GM18858 (cell line): ENCODE data around the gene TMX2.

Source experiments
- ATAC-seq: cut with Tn5 transposase; IDR thresholded peaks from one replicate; pipeline ENCODE4 v1.9.1; 2021; ENCODE audit not compliant: unreplicated experiment

Gene TMX2

GRCh38 chr11:57764566-57764965 lies 52.2 kb downstream of the TMX2 start:
- ATAC-seq = no peak

DNA sequence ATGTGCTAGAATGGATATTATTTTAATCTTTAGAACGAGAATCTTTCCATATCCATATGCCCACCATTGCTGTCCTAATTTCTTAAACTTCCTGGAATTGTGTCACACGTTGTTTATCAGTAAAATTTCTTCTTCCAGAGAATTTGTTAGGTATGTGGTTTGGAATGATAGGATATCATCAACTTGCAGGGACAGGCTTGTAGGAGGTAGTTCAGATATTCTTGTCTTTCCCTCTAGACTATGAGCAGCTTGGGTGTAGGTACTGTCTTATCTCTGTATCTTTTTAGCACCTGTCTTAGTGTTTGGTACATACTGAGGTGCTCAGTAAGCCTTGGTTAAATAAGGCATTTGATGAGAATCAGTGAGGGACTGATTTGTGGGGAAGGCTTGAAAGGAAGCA lies 52.6 kb downstream of the TMX2 start:
- ATAC-seq = no peak

DNA sequence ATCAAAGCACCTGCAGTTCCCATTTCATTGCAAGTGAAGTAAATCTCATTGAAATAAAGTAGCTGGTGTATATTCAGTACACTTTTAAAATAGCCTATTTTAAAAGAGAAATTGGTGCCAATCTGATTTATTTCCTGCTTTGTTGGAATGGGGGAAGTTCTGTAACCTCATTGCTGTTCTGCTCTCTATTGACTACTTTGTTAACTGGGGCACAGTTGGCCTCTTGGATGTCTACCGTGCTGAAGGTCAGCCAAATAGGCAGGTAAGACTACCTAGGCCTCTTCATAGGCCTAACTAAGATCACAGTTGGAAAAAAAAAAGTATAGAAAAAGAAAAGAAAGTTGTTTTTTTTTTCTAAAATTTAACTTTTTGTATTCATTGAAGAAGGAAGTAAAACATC lies 58.4 kb downstream of the TMX2 start:
- ATAC-seq = no peak

DNA sequence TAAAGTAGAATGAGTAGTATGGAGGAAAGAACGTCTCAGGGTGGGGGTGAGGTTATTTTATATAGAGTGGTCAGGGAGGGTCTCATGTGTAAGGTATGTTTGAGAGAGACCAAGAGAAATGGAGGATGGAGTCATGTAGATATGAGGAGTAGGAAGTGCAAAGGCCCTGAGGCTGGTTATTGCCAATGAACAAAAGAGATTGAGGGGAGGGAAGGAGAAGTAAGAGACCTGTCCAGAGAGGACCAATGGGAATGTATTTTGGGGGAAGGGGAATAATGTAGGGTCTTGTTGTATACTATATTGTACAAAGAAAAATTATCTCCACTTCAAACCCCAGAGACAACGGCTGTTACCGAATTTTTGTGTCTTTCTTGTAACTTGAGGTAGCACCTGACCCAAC lies 59.0 kb downstream of the TMX2 start:
- no peak for ATAC-seq

GRCh38 chr11:57772562-57772961 lies 60.2 kb downstream of the TMX2 start:
- no peak for ATAC-seq

DNA sequence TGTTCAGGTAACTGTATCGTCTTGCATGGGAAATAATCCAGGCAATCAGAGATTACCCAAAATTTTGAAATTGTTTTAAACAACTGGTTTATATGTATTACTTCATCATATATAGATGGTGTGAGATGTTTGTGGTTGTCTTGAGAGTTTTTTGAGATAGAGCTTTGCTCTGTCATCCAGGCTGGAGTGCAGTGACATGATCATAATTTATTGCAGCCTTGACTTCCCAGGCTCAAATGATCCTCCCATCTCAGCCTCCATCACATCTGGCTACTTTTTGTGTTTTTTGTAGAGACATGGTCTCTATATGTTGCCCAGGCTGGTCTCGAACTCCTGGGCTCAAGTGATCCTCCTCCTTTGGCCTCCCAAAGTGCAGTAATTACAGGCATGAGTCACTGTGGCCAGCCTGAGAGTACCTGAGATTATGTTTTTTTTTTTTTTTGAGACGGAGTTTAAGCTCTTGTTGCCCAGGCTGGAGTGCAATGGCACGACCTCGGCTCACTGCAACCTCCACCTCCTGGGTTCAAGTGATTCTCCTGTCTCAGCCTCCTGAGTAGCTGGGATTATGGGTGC lies 60.7 kb downstream of the TMX2 start:
- no peak for ATAC-seq

- ATAC-seq = no peak
Observed at GRCh38 chr11:57775491-57775890, 63.1 kb downstream of the TMX2 start.

GRCh38 chr11:57776031-57776521 lies 63.7 kb downstream of the TMX2 start:
- no peak for ATAC-seq

- ATAC-seq = no peak
Observed at GRCh38 chr11:57776577-57777210, 64.3 kb downstream of the TMX2 start.

- no peak for ATAC-seq
Observed at GRCh38 chr11:57777969-57778317, 65.5 kb downstream of the TMX2 start.

DNA sequence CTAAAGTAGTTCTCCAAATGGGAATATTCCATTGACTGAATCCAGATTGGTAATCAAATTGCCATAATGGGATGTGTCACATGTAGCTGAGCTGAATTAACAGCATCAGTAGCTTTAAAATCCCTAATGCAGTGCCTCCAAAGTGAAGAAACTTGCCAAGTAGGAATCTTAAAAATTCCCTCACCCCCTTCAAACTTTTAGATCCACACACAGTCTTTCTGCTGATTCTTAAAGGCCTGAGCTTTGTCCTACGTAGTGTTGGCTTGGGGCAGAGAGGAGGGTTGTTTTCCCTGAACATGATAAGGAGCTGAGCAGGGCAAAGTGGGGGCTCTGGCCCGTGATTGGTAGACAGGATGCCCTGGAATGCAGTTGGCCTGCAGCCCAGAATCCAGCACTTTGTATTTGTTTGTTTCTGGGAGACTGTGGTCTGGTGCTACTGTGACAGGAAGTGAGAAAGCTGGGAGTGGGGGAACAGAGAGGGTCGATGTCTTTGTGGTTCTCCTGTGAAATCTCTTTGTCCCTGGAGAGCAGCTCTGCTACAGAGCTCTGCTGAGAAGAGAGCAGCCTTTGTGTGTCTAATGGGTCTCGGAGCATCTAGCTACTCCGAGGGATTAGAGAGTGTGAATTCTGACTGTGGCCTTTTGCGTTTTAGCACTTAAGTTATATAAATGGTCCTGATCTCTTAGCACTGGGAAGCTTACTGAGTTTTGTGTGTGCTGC lies 66.1 kb downstream of the TMX2 start:
- ATAC-seq = no peak

DNA sequence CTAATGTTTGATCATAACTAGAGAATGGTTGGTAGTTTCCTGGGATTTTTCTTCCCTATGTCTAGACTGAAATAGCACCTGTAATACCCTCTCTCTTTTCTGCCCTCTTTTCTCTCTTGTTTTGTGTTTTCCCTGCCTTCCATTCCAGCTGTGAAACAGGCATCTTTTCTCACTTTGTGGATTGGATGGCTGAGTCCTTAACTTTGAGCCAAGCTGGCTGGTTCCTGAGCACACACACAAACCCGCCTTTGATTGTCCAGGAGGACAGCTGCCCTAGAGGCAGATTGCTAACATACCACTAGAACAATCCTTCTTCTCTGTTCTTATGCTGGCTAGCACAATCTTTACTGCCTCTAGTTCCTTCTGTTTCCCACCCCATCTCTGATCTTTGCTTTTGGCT lies 66.9 kb downstream of the TMX2 start:
- no peak for ATAC-seq

DNA sequence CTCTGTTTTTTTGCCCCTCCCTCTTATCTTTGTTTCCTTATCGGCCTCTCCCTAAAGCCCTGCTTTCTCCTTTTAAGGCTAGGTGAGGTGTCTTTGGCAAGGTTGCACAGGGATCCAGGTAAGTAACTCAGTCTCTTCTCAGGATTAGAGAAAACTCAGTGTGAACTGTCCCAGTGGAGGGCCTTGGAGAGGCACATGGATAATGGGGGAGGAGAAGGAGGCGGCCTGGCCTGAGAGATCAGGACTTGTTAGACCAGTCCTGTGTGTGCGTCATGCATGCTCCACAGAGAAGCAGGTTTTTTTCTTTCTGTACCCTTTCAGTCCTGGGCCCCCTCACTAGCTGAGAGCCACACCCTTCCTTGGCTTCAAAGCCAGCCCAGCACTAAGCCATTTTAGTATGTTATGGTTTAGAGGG lies 69.1 kb downstream of the TMX2 start:
- ATAC-seq = no peak

DNA sequence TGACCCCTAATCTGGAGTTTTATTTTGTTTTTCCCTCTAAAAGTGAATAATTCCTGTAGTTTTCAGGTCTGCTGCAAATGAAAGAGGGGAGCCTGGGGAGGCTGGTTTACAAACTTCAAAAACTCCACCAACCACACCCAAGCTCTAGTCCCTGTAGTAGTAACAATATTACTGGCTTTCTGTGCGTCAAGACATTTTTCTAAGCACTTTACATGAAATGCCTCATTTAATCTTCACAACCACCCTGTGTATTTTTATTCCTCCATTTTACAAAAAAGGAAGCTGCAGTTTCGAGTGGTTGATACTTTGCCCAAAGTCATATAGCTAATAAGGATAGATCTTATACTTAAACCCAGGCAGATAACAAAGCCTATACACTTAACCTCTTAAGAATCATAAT lies 72.7 kb downstream of the TMX2 start:
- ATAC-seq = peak; percentile 54

DNA sequence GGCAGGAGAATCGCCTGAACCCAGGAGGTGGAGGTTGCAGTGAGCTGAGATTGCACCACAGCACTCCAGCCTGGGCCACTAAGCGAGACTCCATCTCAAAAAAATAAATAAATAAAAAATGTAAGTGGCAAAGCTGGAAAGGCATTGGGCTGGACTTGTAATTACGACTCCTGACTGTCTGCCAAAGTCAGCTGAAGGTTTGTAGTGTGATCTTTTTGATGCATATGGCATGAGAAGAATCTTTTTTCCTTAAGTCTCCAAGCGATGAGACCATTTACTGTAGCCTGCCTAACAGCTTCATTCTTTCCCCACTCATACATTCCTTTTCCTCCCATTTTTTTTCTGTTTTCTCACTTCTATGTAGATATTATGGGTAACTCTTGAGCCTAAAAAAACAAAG lies 74.0 kb downstream of the TMX2 start:
- no peak for ATAC-seq

- no peak for ATAC-seq
Observed at GRCh38 chr11:57787006-57787604, 74.7 kb downstream of the TMX2 start.

- no peak for ATAC-seq
Observed at GRCh38 chr11:57787920-57788702, 75.7 kb downstream of the TMX2 start.

GRCh38 chr11:57788703-57789088 lies 76.3 kb downstream of the TMX2 start:
- no peak for ATAC-seq
